Measurements from ENCODE around the gene GPC2.

Gene GPC2

DNA sequence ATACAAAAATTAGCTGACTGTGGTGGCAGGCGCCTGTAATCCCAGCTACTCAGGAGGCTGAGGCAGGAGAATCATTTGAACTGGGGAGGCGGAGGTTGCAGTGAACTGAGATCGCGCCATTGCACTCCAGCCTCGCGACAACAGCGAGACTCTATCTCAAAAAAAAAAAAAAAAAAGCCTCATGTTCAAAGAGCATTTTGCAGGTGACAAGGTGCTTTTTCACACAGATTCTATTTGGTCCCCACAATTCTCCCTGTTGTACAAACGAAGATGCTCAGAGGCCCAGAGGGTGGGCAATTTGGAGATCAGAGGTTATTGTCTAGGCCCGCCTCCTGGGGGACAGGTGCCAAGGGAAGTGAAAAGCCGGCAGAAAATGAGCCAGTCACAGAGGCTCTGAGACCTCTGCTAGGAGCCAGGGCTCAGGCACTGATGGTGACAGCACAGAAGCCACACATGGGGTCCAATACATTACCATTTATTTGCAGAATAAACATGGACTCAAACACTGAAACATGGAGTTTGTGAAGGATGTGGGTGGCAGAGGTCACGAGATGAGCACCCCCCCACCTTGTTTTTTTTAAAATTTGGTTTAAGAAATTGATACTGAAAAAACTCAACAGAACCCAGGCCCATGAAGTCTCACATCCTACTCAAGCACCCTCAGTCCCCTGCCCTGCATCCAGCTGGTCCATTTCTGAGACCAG is 7.9 kb downstream of the GPC2 start:
- no peak for DNase-seq (ENCODE audit: low read depth)

DNA sequence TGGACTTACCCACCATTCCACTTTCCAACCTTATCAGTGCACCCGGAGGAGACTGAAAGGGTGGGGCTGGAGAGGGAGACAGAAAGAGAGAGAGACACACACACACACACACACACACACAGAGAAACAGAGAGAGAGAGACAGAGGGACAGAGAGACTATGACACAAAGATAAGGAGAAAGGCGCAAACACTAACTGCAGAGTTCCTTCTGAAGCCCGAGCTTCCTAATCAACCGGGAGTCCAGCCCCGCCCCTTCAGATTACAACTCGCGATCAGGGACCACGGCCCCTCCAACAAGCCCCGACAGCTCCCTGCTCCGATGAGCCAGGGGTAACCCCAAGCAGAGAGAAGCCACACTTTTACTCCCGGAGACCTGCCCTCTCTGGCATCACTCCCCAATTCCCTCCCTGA is 9.3 kb downstream of the GPC2 start:
- DNase-seq (ENCODE audit: low read depth), result no peak

DNA sequence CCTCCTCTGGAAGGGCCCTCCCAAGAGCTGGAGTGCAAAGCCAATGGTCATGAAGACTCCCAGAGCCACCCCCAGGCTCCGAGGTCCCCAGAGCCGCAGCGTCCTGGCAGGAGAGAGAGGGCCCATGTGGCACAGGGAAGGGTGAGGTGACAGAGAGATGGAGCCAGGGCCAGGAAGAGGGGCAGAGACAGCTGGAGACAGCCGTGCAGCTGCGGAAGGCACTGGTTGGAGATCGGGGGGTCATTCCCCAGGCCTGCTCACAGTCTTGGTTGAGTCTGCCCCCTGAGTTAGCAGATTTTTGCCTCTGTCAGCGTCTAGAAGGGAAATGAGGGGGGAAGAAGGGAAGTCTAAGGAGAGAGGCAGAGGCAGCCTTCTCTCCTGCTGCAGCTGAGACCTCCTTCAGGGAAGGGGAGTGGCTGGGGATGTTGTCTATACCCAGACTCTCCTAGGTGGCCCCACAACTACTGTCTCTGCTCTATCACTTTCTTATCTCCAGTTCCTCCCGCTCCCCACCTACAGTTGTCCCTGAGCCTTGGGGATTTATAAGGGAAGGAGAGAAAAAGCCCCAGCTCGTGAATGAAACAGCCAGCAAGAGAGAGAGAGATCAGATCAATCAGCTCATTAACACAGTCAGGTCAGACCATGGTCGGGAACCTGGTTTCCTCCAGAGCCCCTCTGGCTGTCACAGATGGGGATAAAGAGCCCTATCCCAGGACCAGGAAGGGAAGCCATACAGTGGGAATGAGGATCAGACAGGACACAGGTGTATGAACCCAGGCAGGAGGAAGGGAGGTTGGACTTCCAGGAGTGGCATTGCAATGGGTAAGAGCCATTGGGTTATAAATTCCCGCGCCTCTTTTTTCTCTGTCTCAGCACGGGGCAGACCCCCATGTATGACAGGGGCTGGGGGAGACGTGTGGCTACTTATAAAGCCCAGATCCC is 9.9 kb downstream of the GPC2 start:
- DNase-seq (ENCODE audit: low read depth), result no peak

DNA sequence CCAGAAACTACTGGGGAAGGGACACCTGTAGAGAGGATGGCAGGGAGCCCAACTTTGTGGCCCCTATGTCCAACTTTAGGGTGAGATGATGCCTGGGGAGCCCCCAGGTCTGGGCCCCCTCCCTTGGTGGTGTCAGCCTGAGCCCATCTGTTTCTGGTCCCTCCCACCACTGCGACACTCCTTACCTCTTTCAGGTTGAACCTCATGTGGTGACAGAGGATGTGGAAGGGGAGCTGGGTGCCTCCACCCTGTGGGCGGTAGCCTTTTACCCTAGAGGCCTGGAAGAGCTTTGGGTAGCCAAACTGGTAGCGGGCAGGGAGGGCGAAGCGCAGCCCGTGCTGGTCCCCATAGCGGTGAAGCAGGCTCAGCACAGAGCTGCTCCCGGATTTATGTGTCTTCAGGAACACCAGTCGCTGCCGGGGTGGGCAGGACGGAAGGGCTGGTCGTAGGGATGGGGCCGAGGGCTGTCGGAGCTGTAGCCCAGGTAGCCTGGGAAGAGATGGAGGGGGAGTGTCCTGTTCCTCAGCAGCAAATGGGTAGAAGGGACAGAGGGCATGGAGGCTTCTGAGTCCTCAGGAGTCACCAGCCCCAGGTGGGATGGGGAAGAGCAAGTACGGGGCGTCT is 10.8 kb downstream of the GPC2 start:
- DNase-seq (ENCODE audit: low read depth), result no peak

DNA sequence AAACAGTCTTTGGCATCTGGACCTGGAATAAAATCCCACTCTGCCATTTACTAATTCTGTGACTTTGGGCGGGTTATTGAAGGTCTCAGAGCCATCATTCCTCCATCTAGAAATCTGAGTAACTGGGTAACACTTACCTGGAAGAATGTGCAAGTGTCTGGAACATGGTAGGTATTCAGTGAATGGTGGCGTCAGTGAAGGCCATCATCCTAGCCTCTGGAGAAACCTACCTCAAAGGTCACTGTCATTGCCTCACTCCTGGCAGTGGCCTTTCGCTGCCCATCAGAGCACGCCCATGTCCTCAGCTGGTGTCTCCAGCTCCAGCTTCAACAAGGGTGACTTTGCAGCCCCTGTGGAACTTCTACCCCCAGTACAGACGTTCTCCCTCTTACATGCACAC is 13.3 kb downstream of the GPC2 start:
- DNase-seq (ENCODE audit: low read depth), result no peak

DNA sequence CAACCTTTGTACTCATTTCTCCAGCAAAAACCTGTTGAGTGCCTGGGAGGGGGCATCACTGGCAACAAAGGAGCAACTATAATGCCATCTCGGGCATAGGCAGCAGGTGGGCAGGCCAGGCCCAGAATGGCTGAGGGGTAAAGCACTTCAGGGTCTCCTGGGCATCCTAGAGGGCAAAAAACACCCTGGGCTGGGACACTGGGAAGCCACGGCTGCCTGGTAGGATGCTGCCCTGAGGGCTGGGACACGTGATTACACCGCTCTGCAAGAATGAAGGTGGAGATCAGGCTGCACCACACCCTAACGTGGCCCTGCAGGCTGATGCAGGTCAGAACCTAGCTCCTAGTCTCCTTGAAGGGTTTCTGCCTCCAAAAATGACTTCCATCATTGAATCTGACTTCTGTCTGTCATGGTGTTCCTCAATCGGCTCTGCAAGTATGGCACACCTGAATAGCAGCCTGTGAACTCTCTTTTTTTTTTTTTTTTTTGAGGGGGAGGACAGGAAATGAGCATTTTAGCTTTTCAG is 14.1 kb downstream of the GPC2 start:
- DNase-seq (ENCODE audit: low read depth), result no peak

DNA sequence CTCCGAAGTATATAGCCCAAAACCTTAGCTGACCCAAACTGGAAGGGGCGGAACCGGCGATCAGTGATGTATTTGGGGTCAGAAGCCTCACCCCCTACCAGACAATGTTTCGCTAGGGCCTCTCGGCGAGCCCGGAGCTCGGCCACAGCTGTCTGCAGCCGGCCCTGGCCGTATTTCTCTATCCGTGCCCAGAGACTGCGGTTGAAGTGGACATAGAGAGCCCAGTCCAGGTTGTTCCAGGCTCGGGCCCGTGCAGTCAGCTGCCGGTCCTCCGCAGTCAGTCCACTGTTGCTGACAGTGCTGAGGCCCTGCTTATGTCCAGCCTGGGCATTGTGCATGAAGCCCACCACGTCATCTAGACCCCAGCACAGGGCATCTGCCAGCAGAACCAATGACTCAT is 17.1 kb downstream of the GPC2 start:
- DNase-seq (ENCODE audit: low read depth), result no peak

DNA sequence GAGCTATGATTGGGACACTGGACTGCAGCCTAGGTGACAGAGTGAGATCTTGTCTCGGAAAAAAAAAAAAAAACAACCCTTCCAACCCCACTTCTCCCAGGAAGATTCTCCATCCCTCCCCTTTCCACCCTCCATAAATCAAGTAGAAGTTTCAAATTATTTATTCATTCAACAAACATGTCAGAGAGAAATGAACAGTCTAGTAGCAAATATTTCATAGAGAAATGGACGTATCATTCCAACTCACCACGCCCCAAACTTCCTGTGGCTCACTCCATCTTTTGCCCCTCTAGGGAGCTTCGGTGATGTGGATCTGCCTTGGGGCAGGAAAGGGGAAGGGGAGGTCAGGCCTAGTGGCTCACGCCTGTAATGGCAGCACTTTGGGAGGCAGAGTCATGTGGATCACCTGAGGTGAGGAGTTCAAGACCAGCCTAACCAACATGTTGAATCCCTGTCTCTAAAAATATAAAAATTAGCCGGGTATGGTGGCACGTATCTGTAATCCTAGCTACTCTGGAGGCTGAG is 18.0 kb downstream of the GPC2 start:
- DNase-seq (ENCODE audit: low read depth), result no peak

DNA sequence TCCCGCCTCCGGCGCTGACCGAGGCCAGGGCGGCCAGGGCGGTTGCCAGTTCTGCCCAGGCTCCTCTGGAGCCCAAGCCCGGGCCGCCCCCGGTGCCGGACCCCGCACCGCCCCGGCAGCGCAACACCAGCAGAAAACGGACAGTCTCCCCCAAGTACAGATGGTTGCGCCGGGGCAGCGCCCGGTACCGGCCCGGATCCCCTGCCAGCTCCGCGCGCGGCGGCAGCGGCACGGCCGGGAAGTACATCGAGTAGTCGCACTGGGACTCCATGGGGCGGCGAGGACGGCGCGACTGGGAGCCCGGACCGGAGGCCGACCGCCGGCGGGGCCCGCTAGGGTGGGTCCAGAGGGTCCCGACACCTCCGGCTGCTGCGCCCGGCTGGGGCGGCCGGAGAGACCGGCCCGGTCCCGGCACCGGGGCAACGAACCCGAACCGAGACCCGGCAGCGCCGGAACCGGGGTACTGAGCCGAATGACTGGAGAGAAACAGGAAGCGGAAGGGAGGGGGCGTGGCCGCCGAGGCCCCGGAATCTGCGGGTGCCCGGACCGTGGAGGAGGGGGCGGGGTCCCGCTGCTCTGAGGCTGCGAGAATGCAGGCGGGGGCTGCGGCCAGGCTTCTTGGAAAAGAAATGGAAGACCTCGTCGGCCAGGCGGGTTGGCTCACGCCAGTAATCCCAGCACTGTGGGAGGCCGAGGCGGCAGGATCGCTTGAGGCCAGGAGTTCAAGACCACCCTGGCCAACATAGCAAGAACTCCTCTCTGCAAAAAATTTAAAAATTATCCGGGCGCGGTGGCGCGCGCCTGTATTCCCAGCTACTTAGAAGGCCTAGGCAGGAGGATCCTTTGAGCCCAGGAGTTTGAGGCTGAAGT is 18.7 kb downstream of the GPC2 start, which contains the start of gene TRAPPC14:
TSS of gene TRAPPC14 (minus strand) at position 495 of the 870 bp plus-strand sequence. CDS start at position 271, 224 bp downstream.
- DNase-seq (ENCODE audit: low read depth), result peak; percentile 83

DNA sequence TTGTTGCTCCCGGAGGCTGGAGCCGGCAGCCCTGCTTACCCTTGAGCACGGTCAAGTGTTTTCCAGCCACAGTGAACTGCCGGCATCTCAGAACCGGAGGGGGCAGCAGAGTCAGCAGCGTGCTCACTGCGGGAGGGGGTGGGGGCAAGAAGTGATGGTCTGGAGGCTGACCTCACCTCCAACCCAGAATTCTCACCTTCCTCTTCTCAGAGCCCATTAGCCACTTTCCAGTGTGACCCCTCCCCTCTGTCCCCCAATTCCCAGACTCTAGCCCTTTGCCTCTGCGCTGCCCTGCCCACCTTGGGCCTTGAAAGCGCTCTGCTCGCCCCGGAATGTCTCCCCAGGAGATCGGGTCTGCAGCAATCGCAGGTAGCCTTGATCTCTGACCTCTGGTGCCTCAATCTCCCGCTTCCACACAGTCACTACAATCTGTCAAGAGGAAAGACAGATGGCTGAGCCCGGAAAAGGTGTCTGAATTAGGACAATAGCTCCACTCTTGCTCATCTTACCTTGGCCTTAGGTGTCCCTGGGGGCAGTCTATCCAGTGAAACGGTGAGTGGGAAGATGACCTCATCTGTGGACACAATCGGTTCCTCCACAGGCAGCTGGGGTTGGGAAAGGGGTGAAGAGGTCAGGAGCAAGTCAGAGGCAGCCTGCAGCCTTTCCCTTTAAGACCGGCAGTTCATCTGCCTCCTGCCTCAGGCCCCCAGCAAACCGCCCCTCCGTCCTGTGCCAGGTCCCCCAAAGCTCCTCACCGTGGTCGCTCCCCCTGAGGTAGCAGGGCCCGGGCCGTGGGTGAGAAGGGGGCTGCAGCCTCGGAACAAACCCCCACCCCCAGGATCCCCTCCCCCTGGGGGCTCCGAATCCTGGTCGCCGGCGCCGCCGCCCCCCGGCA is 19.6 kb downstream of the GPC2 start:
- no peak for DNase-seq (ENCODE audit: low read depth)

DNA sequence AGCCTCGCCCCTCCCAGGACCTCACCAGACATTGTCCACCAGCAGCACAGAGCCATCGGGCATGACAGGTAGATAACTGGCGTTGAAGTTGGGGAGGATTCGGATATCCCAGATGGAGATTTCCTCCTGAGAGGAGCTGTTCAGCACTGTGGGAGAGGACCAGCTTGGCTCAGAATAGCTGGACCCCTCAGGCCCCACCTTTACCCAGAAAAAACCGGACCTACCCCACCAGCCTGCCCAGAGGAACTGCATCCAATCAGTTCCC is 20.2 kb downstream of the GPC2 start:
- no peak for DNase-seq (ENCODE audit: low read depth)

DNA sequence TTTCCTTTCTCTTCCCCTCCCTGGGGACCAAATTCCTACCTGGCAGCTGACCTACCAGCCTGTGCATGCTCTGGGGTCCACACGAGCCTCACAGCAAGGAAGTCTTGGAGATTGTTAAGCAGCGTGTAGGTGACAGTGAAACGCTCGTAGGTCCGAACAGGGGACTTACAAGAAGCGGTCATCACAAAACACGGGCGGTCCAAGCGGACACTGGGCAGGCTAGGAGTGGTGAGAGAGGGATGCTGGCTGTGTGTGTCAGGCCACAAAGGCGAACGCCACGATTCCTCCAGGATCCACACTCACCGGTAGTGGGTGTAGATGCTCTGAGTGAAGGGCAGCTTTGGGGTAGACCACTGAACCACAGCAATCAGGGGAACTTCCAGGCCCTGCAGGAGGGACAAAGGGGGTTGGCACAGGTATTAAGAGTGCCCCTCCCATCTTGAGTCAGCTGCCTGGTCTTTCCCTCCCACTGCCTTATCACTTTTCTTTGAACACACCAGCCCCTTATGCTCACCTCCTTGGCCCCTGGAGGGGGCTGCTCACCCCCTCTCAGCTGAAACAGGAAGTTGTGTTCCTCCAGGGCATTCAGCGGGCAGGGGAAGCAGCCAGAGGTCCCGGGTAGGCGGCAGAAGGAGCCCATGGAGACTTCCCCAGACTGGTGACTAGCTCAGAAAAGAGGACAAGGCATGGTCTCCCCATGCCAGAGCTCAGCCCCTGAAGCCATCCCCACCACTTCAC is 20.7 kb downstream of the GPC2 start:
- DNase-seq (ENCODE audit: low read depth), result no peak

DNA sequence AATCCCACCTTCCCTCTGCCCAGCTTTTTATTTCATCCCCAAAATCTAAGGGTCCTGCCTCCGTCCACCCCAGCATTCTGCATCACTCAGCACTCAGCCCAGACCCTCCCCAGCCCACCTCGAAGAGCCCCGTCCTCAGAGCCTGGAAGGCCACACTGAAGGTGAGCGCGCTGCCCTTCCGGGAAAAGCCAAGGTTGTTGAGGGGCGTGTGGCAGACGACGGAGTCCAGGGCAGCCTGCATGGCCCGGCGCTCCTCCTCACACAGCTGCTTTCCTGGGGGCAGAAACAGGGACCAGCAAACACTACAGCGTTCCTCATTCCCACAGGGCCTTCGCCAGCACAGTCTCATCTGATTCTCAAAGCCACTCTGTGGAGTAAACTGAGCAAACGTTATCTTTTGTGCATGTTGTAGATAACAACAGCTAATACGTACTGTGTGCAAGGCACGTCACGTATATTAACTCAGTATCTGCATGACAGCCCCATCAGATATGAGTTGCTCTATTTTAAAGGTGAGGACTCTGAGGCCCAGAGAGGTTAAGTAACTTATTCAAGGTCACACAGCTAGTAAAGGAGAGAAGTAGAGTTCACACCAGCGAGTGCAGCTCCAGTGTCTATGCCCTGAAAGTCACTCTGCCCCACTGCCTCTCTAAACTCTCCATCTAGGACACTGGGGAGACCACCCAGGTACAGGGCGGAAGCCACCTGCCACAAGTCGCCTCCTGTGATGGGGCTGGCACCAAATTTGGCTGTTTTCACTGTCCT is 21.4 kb downstream of the GPC2 start:
- no peak for DNase-seq (ENCODE audit: low read depth)

DNA sequence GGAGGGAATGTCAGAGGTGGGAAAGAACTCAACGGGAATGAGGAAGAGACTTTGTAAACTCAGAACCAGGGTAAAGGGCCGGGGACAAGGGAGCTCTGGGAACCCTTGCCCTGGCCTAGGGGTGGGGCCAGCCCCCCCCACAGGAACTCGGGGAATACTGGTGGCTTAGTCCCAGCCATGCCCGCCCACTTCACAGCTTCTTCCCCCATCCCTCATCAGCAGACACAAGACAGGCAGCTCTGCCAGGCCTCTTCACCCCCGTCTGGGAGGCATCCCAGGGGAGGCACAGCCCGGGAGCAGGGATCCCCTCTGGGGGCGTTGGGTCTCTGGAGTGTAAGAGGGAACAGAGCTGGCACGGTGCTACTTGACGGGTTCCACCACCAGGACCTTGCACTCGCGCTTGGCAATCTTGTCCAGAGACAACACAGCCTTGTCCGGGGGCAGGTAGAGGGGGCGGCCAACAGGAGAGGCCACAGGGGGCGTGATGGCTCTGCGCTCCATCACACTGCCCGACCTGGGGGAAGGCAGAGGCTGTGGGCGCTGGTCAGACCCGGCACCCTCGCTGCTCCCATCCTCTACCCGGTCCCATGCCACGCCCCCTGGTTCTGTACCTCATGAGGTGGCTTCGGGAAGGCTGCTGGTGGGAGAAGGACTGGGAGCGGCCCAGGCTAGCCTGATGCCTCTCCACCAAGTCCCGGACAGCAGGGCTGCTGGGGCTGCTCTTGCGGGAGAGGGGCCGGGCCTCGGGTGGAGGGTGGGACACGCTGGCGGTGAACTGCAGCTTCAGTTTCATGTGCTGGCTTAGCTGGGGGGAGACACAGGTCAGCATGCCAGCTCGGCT is 22.3 kb downstream of the GPC2 start:
- no peak for DNase-seq (ENCODE audit: low read depth)

DNA sequence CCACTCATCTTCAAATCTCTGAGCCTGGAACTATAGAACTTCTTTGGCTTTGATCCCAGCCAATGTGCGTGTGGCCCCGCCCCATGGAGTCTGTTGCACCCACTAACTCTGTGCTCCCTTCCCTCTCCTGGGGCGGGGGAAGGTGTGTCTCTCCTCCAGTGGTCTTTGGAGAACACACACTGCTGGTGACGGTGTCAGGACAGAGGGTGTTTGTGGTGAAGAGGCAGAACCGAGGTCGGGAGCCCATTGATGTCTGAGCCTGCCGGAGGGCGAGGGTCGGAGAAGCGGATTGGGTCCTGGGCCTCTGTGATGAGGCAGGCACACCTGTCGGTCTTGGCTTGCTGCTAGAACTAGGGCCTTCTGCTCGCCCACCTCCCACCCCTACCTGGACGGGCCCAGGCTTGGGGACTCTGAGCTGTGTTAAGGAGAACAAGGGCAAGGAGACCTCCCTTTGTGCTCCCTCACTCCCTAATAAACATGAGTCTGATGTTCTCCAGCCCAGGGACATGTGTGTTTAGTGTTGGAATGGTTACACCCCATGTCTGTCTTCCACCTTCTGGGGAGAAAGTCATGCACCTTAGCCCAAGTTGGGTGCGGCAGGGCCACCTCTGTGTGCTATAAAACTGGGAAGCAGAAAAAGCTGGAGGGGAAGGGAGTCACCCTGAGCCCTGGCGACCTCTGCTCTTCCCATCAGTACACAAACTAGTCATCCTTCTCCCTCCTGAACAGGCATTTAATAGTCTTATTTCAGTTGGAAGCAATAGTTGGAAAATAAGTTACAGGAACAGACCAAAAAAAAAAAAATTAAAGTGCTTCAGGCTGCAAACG is 23.3 kb downstream of the GPC2 start:
- DNase-seq (ENCODE audit: low read depth), result no peak

DNA sequence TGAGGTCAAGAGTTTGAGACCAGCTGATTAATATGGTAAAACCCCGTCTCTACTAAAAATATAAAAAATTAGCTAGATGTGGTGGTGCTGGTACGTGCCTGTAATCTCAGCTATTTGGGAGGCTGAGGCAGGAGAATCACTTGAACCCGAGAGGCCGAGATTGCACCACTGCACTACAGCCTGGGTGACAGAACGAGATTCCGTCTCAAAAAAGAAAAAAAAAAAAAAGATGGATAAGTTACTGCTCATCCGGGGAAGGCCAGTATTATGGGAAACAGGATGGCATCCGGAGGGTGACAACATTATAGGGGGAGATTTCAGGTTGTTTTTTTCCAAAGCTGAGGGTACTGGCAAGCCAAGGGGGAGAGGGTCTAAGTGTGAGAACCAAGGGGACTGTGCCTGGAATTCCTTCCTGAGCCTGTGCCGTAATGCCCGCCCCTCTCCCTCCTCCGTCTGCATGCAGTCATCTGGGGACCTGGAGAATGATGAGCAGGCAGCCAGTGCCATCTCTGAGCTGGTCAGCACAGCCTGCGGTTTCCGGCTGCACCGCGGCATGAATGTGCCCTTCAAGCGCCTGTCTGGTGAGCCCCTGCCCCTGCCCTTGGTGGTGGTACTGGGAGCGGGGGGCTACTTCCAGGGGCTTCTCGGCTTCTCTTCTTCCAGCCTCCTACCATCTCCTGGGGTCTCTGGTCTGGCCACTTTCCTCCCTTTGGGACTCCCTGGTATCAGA is 24.1 kb downstream of the GPC2 start:
- no peak for DNase-seq (ENCODE audit: low read depth)

All from T follicular helper cell (primary cell).